Activated effector memory CD4-positive, alpha-beta T cell treated with anti-CD3 and anti-CD28 coated beads, Interleukin-2, amount 50 U/mL, for 16 hours (primary cell): ENCODE results near the gene TPM3.
"Not testable (repeated sequence)": the region's sequence is repeated elsewhere in the genome, so short reads cannot be mapped to it uniquely, and the experiment has no call there.

Experiments used
- DNase-seq: peaks from one replicate; pipeline ENCODE4 v3.0.0-alpha.2; 2020

The TPM3 gene

DNA sequence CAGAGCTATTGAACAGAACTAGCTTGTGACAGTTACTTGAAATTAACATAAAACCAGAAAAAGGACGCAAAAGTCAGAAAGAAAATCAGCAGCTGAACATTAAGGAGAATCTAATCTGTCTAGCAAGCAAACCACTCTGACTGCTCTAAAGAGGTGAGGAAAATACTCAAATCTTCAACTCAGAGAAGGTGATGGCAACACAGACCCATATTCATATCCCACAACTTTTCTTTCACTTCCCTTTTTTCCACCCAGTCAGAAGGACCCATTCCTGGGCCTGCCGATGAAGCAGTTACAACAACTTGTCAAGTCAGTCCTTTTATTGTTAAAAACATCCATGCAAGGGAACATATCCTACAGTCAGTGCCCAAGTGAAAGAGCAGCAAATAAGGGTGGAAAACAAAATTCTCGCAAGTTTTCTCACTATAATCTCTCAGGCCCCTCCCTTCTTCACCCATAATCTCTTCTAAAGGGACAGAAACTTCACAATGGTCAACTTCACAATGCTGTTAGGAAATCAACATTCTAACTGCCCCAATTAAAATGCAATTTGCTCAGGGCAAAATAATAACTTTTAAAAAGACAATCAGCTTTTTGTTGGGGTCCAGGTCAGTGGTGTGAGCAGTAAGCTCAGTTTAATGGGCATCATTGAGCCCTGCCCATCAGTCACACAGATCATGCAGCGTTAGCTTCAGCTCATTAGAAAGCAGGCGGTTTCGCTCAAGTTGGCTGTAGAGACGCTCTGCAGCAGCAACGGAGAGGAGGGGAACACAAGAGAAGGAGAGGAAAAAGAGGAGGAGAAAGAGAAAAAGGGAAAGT, 33.4 kb downstream of the TPM3 start:
- DNase-seq = no peak

- DNase-seq = peak; percentile 86
Observed at GRCh38 chr1:154157520-154158306, 34.2 kb downstream of the TPM3 start.

GRCh38 chr1:154155251-154155650, 36.6 kb downstream of the TPM3 start:
- peak; percentile 43 for DNase-seq

DNA sequence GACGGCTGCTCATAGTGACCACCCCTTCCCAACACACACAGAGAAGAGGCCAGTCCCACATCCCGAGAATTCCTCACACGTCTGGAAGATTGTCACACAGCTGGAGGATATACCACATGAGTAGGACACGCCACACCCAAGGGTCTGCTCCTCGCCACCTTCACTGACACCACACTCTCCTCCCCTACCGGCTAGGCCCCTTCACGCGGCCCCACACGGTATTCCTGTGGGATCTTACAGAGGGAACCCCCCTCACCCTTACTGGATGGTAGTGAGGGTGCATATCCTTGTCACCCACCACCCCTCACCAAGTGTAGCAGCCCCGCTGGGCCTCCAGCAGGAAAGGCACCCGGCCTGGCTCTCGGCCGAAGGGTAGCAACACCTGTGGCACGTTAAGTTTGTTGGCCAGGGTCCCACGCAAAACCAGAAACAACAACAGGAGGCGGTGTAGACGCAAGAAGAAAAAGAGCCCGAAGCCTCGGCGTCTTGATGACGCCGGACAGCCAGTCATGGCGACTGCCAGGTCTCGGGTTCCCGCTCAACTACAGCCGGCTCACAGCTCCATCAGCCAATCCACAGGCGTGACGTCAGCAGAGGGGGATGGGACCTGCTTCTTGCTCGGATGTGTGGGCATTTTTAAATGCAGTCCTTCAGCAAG, 37.2 kb downstream of the TPM3 start, which contains the start of gene NUP210L:
TSS of gene NUP210L (minus strand) at position 540 of the 658 bp plus-strand sequence.
- peak; percentile 52 for DNase-seq

- no peak for DNase-seq
Observed at GRCh38 chr1:154154053-154154452, 37.8 kb downstream of the TPM3 start.

DNA sequence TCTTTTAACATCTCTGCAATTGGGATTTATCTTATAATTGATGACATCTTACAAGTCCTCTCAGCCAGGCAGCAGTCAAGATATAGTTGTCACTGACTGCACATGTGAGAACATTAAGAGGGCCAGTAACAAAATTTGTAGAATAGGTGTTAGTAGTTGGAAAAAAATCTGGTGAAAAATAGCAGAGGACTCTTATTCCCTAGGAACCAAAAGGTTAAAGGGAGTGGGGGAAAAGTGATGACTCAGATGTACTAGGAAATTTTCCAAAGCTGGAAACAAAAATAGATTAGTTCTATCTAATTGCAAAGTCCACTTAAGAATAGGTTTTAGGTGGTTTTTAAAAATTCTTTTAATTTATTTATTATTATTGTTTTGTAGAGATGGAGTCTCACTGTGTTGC, 40.6 kb downstream of the TPM3 start:
- no peak for DNase-seq

GRCh38 chr1:154148807-154149206, 43.1 kb downstream of the TPM3 start:
- DNase-seq = no peak

DNA sequence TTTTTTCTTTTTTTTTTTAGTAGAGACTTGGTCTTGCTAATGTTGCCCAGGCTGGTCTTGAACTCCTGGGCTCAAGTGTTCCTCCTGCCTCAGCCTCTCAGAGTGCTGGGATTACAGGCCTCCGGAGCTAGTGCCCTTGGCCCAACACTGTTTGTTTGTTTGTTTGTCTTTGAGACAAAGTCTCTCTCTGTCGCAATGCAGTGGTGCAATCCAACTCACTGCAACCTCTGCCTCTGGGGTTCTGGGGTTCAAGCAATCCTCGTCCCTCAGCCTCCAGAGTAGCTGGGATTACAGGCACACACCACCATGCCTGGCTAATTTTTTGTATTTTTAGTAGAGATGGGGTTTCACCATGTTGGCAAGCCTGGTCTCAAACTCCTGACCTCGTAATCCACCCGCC, 44.4 kb downstream of the TPM3 start:
- not testable (repeated sequence) for DNase-seq

- no peak for DNase-seq
Observed at GRCh38 chr1:154145986-154146385, 45.9 kb downstream of the TPM3 start.

DNA sequence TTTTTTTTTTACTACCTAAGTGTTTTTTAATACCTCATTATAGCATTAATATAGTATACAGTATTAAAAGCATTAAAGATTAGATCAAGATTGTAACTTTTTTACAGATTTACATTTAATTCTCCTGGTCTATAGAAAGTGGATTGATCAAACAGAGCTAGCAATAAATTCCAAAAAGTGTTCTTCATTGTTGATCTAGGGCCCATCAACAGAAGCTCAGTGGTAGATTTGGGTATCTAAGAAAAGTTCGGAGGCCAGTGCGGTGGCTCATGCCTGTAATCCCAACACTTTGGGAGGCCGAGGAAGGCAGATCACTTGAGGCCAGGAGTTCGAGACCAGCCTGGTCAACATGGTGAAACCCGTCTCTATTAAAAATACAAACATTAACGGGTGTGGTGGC, 49.5 kb downstream of the TPM3 start:
- DNase-seq = no peak

DNA sequence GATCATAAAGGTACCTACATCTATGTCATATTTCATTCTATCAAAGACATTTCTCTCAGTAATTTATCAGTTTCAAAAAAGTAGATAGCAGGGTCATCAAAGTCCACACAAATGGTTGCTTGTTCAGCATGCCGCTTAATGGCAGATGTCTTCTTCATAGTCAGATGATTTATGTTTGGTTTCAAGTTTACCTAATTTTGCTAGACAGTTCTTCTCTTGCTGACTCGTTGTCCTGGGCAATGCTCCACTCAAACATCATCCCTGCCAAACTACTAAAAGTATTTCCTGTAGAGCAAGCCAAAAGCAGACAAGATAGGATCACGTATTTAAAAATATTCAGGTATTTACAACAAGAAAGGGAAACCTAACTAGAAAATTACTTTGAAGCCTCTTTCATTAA, 50.7 kb downstream of the TPM3 start:
- DNase-seq = no peak

DNA sequence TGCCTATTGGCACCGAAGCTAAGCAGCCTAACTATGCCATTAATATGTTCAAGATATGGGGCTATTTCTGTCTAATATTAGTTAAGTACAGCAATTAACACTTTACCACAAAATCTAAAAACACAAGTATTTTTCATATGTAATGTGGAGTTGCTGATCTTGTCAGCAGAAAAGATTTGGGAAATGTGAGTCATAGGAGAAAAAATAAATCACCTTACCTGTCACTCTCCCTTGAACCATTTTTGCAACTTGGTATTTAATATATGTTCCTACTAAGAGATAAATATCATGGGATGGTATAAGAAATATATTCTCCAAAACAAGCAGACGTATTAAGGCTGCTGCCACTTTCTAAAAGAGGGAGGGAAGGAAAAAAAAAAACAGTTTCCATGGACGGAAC, 54.0 kb downstream of the TPM3 start:
- no peak for DNase-seq

- no peak for DNase-seq
Observed at GRCh38 chr1:154133256-154133655, 58.6 kb downstream of the TPM3 start.

DNA sequence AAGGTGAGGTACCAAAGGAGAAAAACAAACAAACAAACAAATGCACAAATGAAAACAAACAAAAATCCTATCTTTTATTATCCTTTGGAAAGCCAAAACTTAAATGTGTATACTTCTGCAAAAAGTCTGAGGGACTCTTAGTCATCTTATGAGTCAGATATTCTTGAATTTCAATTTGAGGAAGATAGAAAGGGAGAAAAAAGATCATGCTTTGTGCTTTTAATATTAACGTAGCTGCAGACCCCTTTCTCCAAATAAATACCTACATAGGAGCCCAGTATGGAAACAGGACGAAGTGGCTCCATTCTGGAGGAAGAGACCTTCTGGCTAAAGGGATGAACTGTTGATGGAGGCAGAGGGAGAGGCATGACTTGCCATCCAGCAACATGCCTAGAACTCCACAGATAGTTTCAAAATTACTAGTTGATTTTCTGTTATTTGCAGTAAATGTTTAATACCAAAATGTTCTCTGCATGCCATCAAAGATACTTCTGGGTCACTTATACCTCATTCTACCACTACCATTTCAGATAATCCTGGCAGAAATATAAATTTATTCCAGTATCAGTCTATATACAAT, 62.4 kb downstream of the TPM3 start:
- DNase-seq = no peak

- not testable (repeated sequence) for DNase-seq
Observed at GRCh38 chr1:154123205-154123604, 68.7 kb downstream of the TPM3 start.

GRCh38 chr1:154117642-154118041, 74.3 kb downstream of the TPM3 start:
- no peak for DNase-seq

GRCh38 chr1:154115180-154115579, 76.7 kb downstream of the TPM3 start:
- no peak for DNase-seq
